HG03097 (cell line): ENCODE data around the gene CDYL2.

Experiments
- ATAC-seq: cut with Tn5 transposase; IDR thresholded peaks from one replicate; pipeline ENCODE4 v1.9.1; 2021; ENCODE audit not compliant: unreplicated experiment, low FRiP score

Gene CDYL2

GRCh38 chr16:80606221-80606766 lies 198.1 kb downstream of the CDYL2 start:
- no peak for ATAC-seq

GRCh38 chr16:80604600-80605355 lies 199.6 kb downstream of the CDYL2 start:
- ATAC-seq: no peak

GRCh38 chr16:80602894-80603293 lies 201.5 kb downstream of the CDYL2 start:
- ATAC-seq: no peak

GRCh38 chr16:80601182-80601581 lies 203.2 kb downstream of the CDYL2 start:
- ATAC-seq: no peak

- no peak for ATAC-seq
Observed at GRCh38 chr16:80599466-80599865, 204.9 kb downstream of the CDYL2 start.

GRCh38 chr16:80596507-80597207 lies 207.7 kb downstream of the CDYL2 start:
- ATAC-seq: no peak

- no peak for ATAC-seq
Observed at GRCh38 chr16:80594756-80595155, 209.6 kb downstream of the CDYL2 start.

- no peak for ATAC-seq
Observed at GRCh38 chr16:80592273-80592672, 212.1 kb downstream of the CDYL2 start.

GRCh38 chr16:80591071-80591915 lies 213.1 kb downstream of the CDYL2 start:
- ATAC-seq: no peak

- ATAC-seq: no peak
Observed at GRCh38 chr16:80587071-80587470, 217.3 kb downstream of the CDYL2 start.

GRCh38 chr16:80586476-80586875 lies 217.9 kb downstream of the CDYL2 start:
- ATAC-seq: no peak

- ATAC-seq: peak; percentile 72
Observed at GRCh38 chr16:80585764-80586163, 218.6 kb downstream of the CDYL2 start.

- ATAC-seq: no peak
Observed at GRCh38 chr16:80583466-80583865, 220.9 kb downstream of the CDYL2 start.

GRCh38 chr16:80580109-80580832 lies 224.1 kb downstream of the CDYL2 start:
- ATAC-seq: peak; percentile 89

GRCh38 chr16:80577485-80578280 lies 226.7 kb downstream of the CDYL2 start:
- ATAC-seq: no peak

GRCh38 chr16:80576343-80576912 lies 228.0 kb downstream of the CDYL2 start:
- no peak for ATAC-seq

GRCh38 chr16:80573700-80574120 lies 230.7 kb downstream of the CDYL2 start:
- ATAC-seq: no peak

- no peak for ATAC-seq
Observed at GRCh38 chr16:80570106-80570478, 234.3 kb downstream of the CDYL2 start.

GRCh38 chr16:80569440-80570105 lies 234.8 kb downstream of the CDYL2 start:
- ATAC-seq: no peak
